Measurements from ENCODE around the gene IL24. TPM values are rescaled to one million over a fixed set of nuclear protein-coding genes. Genes with fewer than 3 reads are reported as not detected.

Gene IL24, protein sequence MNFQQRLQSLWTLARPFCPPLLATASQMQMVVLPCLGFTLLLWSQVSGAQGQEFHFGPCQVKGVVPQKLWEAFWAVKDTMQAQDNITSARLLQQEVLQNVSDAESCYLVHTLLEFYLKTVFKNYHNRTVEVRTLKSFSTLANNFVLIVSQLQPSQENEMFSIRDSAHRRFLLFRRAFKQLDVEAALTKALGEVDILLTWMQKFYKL
- 2.1 to 3.1 TPM (median 2.3 TPM) in 3 replicates for polyA plus RNA-seq
- polyA plus RNA-seq (2011; ENCODE audit: low read depth), result 3.3 TPM
- 1.7 and 2.5 TPM in 2 replicates for polyA plus RNA-seq (2011; cell fraction: cytosol; rRNA removed)
- 2.6 and 3.6 TPM in 2 replicates for polyA plus RNA-seq (2011; cell fraction: nucleus; rRNA removed)
- 1.3 and 5.9 TPM in 2 replicates for polyA plus RNA-seq (2012; ENCODE audit: low replicate concordance)
- 0.67 to 1.5 TPM (median 0.99 TPM) in 3 replicates for polyA minus RNA-seq
- not detected for polyA minus RNA-seq (2011; cell fraction: cytosol; rRNA and poly(A)+ RNA removed)
- 0.21 and 1.5 TPM in 2 replicates for polyA minus RNA-seq (2011; cell fraction: nucleus; rRNA and poly(A)+ RNA removed)

DNA sequence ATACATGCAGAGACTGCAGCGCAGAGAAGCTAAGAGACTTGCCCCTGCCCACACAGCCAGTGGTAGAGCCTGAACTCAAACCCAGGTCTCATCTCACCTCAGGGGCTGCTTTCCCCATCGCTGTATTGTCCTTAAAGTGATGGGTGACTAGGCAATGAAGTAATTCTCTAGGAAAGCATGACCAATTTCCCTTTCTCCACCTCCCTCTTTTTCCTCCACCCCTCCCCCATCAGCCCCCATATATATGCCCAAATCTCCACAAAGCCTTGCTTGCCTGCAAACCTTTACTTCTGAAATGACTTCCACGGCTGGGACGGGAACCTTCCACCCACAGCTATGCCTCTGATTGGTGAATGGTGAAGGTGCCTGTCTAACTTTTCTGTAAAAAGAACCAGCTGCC lies at the start of gene IL24:
TSS of gene IL24 (plus strand) at position 269 of the 400 bp plus-strand sequence. CDS start 390 bp downstream, outside the sequence.
- no peaks in the 10 kb centered on the region for H3K79me2 ChIP-seq (ENCODE audit: control insufficient read depth, insufficient read depth, low read length)
- H3K27ac ChIP-seq (ENCODE audit: control insufficient read depth, insufficient read depth, low read length), result peak within 1 kb of the TSS; percentile 98
- peak within 1 kb of the TSS; percentile 57 for H3K4me2 ChIP-seq (ENCODE audit: control insufficient read depth, extremely low read depth, insufficient read depth, low read depth, low read length)
- peak within 1 kb of the TSS; percentile 69 for H3K9ac ChIP-seq (ENCODE audit: control insufficient read depth, extremely low read depth, insufficient read depth, low read length)
- no peaks in the 10 kb centered on the region for H4K20me1 ChIP-seq (ENCODE audit: control insufficient read depth, extremely low read depth, insufficient read depth, low read length)
- H3K9me1 ChIP-seq (ENCODE audit: control insufficient read depth, extremely low read depth, insufficient read depth, low read length), result no peaks in the 10 kb centered on the region
- no peak within 1 kb of the TSS for H3K4me3 ChIP-seq (ENCODE audit: control insufficient read depth in 2 of 3, extremely low read depth in 1 of 3, insufficient read depth in 2 of 3, low read depth in 1 of 3, low read length in 3 of 3)
- no peak for DNase-seq (ENCODE audit: low read depth, low spot score)
- H3K36me3 ChIP-seq (ENCODE audit: control insufficient read depth in 2 of 2, extremely low read depth in 1 of 2, insufficient read depth in 2 of 2, low read length in 2 of 2), result no peaks in the 10 kb centered on the region
- dilution Hi-C loops (cut with MboI; ENCODE audit: extremely low pct_ligation_motif_present, low sequenced_read_pairs), result no loop called here
- no peaks in the 10 kb centered on the region for H3K27me3 ChIP-seq (ENCODE audit: control insufficient read depth, extremely low read depth, insufficient read depth, low read length)
- peaks cover 64% of the 10 kb centered on the region for H3K4me1 ChIP-seq (ENCODE audit: control insufficient read depth, extremely low read depth, insufficient read depth, low read length)
- TF ChIP-seq CTCF (optimal IDR thresholded peaks at IDR 0.05 in 1 of 3, IDR thresholded peaks at IDR 0.05 in 1 of 3, conservative IDR thresholded peaks at IDR 0.05 in 1 of 3; ENCODE audit: extremely low read depth in 1 of 3, insufficient read depth in 2 of 3, low read length in 3 of 3) (no peak), EZH2 (IDR thresholded peaks at IDR 0.05; ENCODE audit: low read length) (no peak)
- no peak for FAIRE-seq
- peak within 1 kb of the TSS; percentile 52 for H2AFZ ChIP-seq (ENCODE audit: control insufficient read depth, low read length)
- H3K9me3 ChIP-seq (ENCODE audit: control insufficient read depth, low read depth, low read length), result no peaks in the 10 kb centered on the region

- Histone ChIP-seq H3K9me1 (ENCODE audit: control insufficient read depth, extremely low read depth, insufficient read depth, low read length) (no peaks in the 10 kb centered on the region), H4K20me1 (ENCODE audit: control insufficient read depth, extremely low read depth, insufficient read depth, low read length) (no peaks in the 10 kb centered on the region), H3K79me2 (ENCODE audit: control insufficient read depth, insufficient read depth, low read length) (no peaks in the 10 kb centered on the region), H3K27ac (ENCODE audit: control insufficient read depth, insufficient read depth, low read length) (no peak overlapping the region), H3K4me1 (ENCODE audit: control insufficient read depth, extremely low read depth, insufficient read depth, low read length) (peaks cover 7% of the 10 kb centered on the region), H3K4me3 (ENCODE audit: control insufficient read depth in 2 of 3, extremely low read depth in 1 of 3, insufficient read depth in 2 of 3, low read depth in 1 of 3, low read length in 3 of 3) (no peak overlapping the region), H3K36me3 (ENCODE audit: control insufficient read depth in 2 of 2, extremely low read depth in 1 of 2, insufficient read depth in 2 of 2, low read length in 2 of 2) (no peaks in the 10 kb centered on the region), H3K9ac (ENCODE audit: control insufficient read depth, extremely low read depth, insufficient read depth, low read length) (no peak overlapping the region), H3K4me2 (ENCODE audit: control insufficient read depth, extremely low read depth, insufficient read depth, low read depth, low read length) (peak overlapping the region; percentile 30), H3K27me3 (ENCODE audit: control insufficient read depth, extremely low read depth, insufficient read depth, low read length) (no peaks in the 10 kb centered on the region), H2AFZ (ENCODE audit: control insufficient read depth, low read length) (peak overlapping the region; percentile 20), H3K9me3 (ENCODE audit: control insufficient read depth, low read depth, low read length) (no peaks in the 10 kb centered on the region)
- dilution Hi-C loops (cut with MboI; ENCODE audit: extremely low pct_ligation_motif_present, low sequenced_read_pairs), result no loop called here
- peak; percentile 88 for FAIRE-seq
- DNase-seq (ENCODE audit: low read depth, low spot score), result no peak
- TF ChIP-seq EZH2 (IDR thresholded peaks at IDR 0.05; ENCODE audit: low read length) (no peak), CTCF (optimal IDR thresholded peaks at IDR 0.05 in 1 of 3, IDR thresholded peaks at IDR 0.05 in 1 of 3, conservative IDR thresholded peaks at IDR 0.05 in 1 of 3; ENCODE audit: extremely low read depth in 1 of 3, insufficient read depth in 2 of 3, low read length in 3 of 3) (no peak)
Measured at GRCh38 chr1:206847946-206848345, 49.3 kb upstream of the IL24 start.
